NCI-H748 (cell line): ENCODE results near the gene ANO8.
"Not testable (repeated sequence)": the region's sequence is repeated elsewhere in the genome, so short reads cannot be mapped to it uniquely, and the experiment has no call there.

Source experiments
- DNase-seq: peaks from one replicate; lab custom pipeline; 2025; ENCODE audit not compliant: unreplicated experiment; lab: John Stamatoyannopoulos, UW

The ANO8 gene

DNA sequence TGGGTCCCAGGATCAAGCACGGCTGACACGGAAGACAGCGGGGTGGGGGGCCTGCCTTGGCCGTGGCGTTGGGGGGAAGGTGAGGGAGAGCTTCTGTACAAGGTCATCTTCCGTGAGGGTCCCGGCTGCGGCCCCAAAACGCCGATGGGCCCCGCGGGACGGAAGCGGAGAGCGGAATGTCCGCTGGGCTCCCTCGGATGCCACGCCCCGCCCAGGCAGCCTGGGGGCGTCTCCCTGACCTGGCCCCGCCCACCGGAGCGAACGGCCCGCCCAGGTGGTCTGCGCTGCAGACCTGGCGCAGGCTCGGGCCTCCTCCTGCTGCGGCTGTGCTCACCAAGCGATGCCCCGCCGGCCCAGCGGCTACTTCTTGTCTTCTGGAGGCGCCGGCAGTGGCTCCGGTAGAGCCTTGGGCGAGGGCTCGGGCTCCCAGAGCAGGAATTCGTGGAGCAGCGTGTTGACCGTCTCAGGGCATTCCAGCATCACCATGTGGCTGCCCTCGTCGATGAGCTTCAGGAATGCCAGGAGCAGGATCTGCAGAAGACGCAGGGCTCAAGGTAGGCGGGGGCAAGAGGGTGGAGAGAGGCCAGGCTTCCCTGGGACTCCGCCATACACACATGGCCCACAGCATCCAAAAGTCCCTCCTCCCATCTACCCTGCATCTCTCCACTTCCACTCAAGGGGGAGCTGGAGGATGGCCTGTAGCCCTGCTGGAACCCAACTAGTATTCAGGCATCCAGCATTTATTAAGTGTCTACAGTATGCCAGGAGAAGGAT, 42.2 kb downstream of the ANO8 start:
- no peak for DNase-seq

DNA sequence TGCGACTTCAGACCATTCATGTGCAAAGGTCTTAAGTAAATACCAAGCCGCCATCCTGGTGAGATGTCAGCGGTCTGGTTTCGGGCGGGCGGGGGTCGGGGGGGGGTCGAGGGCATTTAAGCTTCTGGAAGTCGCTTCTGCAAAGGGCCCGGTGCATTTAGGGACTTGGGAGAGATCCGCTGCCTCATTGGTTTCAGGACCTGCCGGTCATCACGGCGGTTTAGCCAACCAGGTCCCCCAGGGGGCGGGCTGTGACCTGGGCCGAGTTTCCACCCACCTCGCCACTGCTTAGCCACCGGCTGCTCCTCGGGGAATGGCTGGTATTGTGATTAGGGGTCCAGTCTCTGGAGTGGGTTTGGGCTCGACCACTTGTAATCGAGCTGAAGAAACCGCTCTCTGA, 45.2 kb downstream of the ANO8 start:
- no peak for DNase-seq

DNA sequence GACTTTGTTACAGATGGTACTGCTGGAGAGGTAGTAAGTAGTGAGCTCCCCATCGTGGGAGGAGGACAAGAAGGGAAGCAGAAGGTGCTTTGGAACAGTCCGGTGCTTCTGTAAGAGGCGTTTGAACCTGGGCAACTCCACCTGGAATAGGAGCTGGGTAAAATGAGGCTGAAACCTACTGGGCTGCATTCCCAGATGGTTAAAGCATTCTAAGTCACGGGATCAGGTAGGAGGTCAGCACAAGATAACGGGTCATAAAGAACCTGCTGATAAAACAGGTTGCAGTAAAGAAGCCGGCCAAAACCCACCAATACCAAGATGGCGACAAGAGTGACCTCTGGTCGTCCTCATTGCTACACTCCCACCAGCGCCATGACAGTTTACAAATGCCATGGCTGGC, 47.9 kb downstream of the ANO8 start:
- no peak for DNase-seq

DNA sequence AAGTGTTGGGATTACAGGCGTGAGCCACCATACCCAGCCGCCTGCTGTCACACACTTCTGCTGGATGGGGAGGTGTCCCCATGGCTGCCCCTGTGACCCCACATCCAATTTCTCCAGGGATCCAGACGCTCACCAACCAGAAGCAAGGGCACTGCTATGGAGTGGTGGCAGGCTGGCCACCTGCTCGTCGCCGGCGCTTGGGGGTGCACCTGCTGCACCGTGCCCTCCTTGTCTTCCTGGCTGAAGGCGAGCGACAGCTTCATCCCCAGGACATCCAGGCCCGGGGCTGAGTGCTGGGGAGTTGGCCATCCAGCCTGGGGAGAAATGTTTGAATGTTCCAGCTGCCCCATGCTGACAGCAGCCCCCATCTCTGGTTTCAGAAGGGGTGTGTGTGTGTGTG, 48.4 kb downstream of the ANO8 start:
- DNase-seq: no peak

DNA sequence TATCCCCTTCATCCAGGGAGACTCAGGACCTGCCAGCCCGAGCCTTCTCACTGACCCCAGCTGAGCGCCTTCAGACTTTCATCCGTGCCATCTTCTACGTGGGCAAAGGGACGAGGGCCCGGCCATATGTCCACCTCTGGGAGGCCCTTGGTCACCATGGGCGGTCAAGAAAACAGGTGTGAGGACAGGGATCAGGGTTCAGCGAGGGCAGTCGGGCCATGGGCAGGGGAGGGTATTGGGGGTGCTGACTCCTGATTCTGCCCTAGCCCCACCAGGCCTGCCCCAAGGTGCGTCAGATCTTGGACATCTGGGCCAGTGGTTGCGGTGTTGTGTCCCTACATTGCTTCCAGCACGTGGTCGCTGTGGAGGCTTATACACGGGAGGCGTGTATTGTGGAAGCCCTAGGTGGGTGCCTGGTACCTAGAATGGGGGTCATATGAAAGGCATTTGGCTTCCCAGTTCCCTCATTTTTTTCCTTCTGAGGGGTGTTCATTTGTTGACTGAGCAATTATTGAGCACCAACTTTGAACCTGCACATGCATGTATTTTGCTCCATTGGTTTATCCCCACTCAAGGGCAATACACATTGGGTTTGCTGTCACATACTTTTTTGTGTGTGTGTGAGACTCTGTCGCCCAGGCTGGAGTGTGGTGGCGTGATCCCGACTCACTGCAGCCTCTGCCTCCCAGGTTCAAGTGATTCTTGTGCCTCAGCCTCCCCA, 49.1 kb downstream of the ANO8 start:
- no peak for DNase-seq

DNA sequence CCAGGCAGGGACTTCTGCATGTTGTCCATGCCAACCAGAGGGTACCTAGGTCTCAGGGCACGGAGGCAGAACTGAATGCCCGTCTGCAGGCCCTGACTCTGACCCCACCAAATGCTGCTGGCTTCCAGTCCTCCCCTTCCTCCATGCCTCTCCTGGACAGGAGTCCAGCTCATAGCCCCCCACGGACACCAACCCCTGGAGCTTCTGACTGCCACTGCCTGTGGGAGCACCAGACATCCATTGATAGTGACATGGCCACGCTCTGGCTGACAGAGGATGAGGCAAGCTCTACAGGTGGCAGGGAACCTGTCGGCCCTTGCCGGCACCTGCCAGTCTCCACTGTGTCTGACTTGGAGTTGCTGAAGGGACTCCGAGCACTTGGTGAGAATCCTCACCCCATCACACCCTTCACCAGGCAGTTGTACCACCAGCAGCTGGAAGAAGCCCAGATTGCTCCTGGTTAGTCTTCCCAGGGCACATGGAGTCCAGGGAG, 51.1 kb downstream of the ANO8 start:
- no peak for DNase-seq

DNA sequence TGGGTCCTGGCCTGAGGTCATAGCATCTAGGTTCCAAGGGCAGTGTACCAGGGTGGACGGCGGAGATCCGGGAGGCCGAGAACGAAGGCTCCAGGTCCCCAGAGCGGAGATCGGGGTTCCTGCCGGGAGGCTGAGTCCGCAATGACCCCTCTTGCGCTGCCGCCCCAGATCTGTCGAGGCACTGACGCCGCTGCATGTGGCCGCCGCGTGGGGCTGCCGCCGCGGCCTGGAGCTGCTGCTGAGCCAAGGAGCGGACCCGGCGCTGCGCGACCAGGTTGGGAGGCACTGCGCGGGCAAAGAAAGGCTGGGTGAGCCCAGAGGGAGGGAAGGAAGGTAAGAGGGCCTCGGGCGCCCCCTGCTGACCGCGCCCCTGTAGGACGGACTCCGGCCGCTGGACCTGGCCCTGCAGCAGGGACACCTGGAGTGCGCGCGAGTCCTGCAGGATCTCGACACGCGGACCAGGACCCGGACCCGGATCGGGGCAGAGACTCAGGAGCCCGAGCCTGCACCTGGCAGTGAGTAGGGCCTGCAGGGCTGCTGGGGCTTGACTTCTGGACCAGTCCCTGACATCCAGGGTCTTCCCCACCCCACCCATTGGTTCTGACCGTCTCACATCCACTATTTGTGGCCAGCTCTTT, 52.0 kb downstream of the ANO8 start:
- DNase-seq: peak; percentile 84

DNA sequence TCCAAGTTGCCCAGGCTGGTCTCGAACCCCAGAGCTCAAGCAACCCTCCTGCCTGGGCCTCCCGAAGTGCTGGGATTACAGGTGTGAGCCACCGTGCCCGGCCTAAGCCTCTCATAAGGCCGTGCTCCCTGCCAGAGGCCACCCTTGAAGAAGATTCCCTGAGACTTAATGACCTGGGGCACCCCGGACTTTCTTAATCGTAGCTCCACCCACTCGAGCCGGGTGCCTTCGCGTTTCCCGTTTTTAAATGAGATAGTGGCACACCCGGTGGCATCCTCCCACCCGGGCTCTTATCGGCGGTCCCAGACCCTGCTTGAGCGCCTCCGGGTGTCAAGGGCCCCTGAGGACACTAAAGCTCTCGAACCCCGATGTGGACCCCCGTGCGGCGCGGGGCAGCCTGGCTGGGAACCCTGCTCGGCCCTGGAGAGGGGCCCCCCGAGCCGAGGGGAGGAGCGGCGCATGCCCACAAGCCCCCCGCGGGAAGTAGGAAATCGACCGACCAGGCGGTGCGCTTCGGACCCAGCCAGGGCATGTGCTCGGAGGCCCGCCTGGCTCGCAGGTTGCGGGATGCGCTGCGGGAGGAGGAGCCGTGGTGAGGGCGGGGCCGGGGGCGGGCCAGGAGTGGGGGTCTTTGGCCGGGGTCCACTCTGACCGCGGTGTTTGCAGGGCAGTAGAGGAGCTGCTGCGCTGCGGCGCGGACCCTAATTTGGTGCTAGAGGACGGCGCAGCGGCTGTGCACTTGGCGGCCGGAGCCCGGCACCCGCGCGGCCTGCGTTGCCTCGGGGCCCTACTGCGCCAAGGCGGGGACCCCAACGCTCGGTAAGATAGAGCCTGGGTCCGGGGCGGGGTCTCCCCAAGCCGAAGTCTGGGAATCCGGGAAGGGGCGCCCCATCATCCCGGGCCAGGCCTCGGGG, 53.0 kb downstream of the ANO8 start, which contains the start of gene ANKLE1:
Gene ANKLE1, plus strand, starts transcription at position 511 of the 914 bp plus-strand sequence. Its CDS starts 20 bp downstream, at position 531.
- DNase-seq: peak; percentile 38

DNA sequence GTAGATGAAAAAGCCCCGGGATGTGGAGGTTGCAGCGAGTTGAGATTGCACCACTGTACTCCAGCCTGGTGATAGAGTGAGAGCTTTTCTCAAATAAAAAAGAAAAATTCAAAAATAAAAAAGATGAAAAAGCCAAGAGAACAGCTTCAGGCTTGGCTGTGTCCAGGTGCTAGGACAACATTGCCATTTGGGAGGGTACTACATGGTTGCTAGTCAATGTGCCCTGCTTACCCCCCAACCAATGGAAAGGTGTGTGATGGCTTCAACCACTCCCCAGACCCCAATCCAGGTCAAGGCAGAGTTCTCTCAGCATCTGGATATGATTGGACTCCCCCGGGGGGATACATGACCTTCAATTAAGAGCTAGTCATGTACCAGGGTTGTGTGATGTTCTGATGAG, 55.2 kb downstream of the ANO8 start:
- DNase-seq: no peak

DNA sequence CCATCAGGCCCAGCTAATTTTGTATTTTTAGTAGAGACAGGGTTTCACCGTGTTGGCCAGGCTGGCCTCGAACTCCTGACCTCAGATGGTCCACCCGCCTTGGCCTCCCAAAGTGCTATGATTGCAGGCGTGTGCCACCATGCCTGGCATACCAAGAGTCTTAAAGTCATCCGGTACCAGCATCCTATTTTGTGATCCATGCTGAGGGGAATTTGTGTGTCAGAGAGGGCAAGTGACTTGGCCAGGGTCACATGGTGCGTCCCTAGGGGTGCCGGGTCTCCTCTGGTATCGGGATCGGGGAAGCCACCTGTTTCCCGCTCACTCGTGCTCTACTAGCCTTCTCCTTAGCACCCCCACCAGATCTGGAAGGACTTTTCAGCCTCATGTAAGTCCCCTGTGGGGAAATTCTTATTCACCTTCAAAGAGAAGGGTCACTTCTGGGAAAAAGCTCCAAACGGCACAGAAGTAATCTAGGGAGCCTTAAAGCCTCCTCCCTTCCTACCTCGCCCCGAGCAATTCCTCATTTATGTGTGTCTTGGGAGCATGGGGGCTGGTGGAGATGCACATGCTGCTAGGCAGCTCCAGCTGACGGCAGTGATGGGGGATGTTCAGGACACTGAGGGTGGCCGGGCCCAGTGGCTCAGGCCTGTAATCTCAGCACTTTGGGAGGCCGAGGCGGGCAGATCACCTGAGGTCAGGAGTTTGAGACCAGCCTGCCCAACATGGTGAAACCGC, 59.0 kb downstream of the ANO8 start:
- DNase-seq: no peak

DNA sequence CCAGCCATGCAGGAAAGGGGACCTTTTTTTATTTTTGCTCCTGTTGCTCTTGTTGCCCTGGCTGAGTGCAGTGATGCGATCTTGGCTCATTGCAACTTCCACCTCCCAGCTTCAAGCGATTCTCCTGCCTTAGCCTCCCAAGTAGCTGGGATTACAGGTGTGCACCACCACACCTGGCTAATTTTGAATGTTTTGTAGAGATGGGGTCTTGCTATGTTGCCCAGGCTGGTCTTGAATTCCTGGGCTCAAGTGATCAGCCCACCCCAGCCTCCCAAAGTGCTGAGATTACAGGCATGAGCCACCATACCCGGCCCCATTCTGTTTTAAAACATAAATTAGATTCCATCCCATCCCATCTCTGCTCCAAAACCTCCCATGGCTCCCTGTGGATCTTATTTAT, 59.8 kb downstream of the ANO8 start:
- not testable (repeated sequence) for DNase-seq
